HG02678 (cell line): ENCODE measurements around the gene CASP8.

ENCODE experiments used
- ATAC-seq: cut with Tn5 transposase; IDR thresholded peaks from one replicate; pipeline ENCODE4 v1.9.1; 2021; ENCODE audit warnings: mild to moderate bottlenecking, moderate library complexity; ENCODE audit not compliant: unreplicated experiment

CASP8 gene

GRCh38 chr2:201322772-201323171, 62.4 kb downstream of the CASP8 start:
- no peak for ATAC-seq

- no peak for ATAC-seq
Observed at GRCh38 chr2:201327678-201328077, 67.3 kb downstream of the CASP8 start.

GRCh38 chr2:201329409-201329808, 69.1 kb downstream of the CASP8 start:
- ATAC-seq: no peak
